SK-N-SH (cell line): ENCODE data around the gene CXCL17. TPM values are rescaled to one million over a fixed set of nuclear protein-coding genes. Genes with fewer than 3 reads are reported as not detected.

ENCODE experiments used
- CTCF ChIA-PET: fragments of 300-600, 350-600 bp; formaldehyde crosslinking; extraction: SDS; loops from one replicate; lab custom pipeline; 2021; lab: Yijun Ruan, JAX
- POLR2A ChIA-PET: fragments of 350-600 bp; sonication (Branson Sonifier 250); formaldehyde crosslinking; extraction: SDS; loops from one replicate; lab custom pipeline; 2020; ENCODE audit warnings: antibody characterized with exemption, inconsistent platforms; lab: Yijun Ruan, JAX
- DNase-seq: peaks from one replicate; pipeline ENCODE4 v3.0.0; 2012
- H2AFZ ChIP-seq: fragments of 200-600 bp; sonication (generic); 2 replicates; pipeline ENCODE4 v1.8.1; 2016; ENCODE audit warnings: antibody characterized with exemption, mild to moderate bottlenecking, low read depth
- H3F3A ChIP-seq: fragments of 200-600 bp; sonication (generic); replicated peaks from 2 replicates; pipeline ENCODE3; 2016; ENCODE audit warnings: antibody characterized with exemption, mild to moderate bottlenecking; ENCODE audit not compliant: insufficient read depth
- H3K27ac ChIP-seq, 2 experiments: fragments of 200-500 bp in 1 of 2; fragments of 200-600 bp in 1 of 2; sonication (Bioruptor generic) in 1 of 2; sonication (generic), shearing (Covaris generic) in 1 of 2; 2 replicates each; pipeline versions ENCODE4 v1.5.1 to v1.6.1; 2014 to 2016; ENCODE audit warnings: low read depth in 2 of 2, inconsistent platforms in 1 of 2, low read length in 1 of 2, mild to moderate bottlenecking in 1 of 2, mixed read lengths in 1 of 2
- H3K27me3 ChIP-seq: fragments of 200-600 bp; sonication (generic), shearing (Covaris generic); 2 replicates; pipeline ENCODE4 v1.6.1; 2016; ENCODE audit warnings: mixed run types; ENCODE audit not compliant: insufficient read depth
- H3K36me3 ChIP-seq, 2 experiments: fragments of 200-500 bp in 1 of 2; fragments of 200-600 bp in 1 of 2; sonication (Bioruptor generic) in 1 of 2; sonication (generic) in 1 of 2; replicated peaks in 1 of 2; 2 replicates each; pipeline versions ENCODE3 to v1.5.1; 2014 to 2016; ENCODE audit warnings: low read length in 1 of 2, mild to moderate bottlenecking in 1 of 2; ENCODE audit not compliant: insufficient read depth in 2 of 2, control insufficient read depth in 1 of 2
- H3K4me1 ChIP-seq, 2 experiments: fragments of 200-500 bp in 1 of 2; fragments of 200-600 bp in 1 of 2; sonication (Bioruptor generic) in 1 of 2; sonication (generic), shearing (Covaris generic) in 1 of 2; 2 replicates each; pipeline versions ENCODE4 v1.5.1 to v1.6.1; 2014 to 2016; ENCODE audit warnings: low read depth in 1 of 2, low read length in 1 of 2, mixed run types in 1 of 2; ENCODE audit not compliant: insufficient read depth in 2 of 2, control insufficient read depth in 1 of 2
- H3K4me2 ChIP-seq: fragments of 200-600 bp; sonication (generic), shearing (Covaris generic); 2 replicates; pipeline ENCODE4 v1.6.1; 2017; ENCODE audit warnings: mixed run types
- H3K4me3 ChIP-seq, 2 experiments: fragments of 200-500 bp in 1 of 2; fragments of 200-600 bp in 1 of 2; sonication (Bioruptor generic) in 1 of 2; sonication (generic), shearing (Covaris generic) in 1 of 2; 2 replicates each; pipeline versions ENCODE4 v1.5.1 to v1.8.1; 2014 to 2016; ENCODE audit warnings: low read depth in 2 of 2, inconsistent platforms in 1 of 2, low read length in 1 of 2, mild to moderate bottlenecking in 1 of 2, mixed read lengths in 1 of 2, moderate library complexity in 1 of 2
- H3K79me2 ChIP-seq: fragments of 200-600 bp; sonication (generic); 2 replicates; pipeline ENCODE4 v1.8.1; 2017; ENCODE audit warnings: mild to moderate bottlenecking; ENCODE audit not compliant: insufficient read depth
- H3K9ac ChIP-seq: fragments of 200-600 bp; sonication (generic); 2 replicates; pipeline ENCODE4 v1.6.1; 2017; ENCODE audit warnings: mixed run types
- H3K9me2 ChIP-seq: fragments of 200-600 bp; sonication (generic); 2 replicates; pipeline ENCODE4 v1.6.1; 2017; ENCODE audit warnings: mixed run types
- H3K9me3 ChIP-seq: fragments of 200-600 bp; sonication (generic); 2 replicates; pipeline ENCODE4 v1.6.1; 2017; ENCODE audit warnings: mixed run types, mild to moderate bottlenecking, moderate library complexity
- H4K20me1 ChIP-seq: fragments of 200-600 bp; sonication (generic); 2 replicates; pipeline ENCODE4 v1.6.1; 2017; ENCODE audit warnings: mild to moderate bottlenecking, mixed run types; ENCODE audit not compliant: insufficient read depth
- CHD2 ChIP-seq: fragments of 150-350 bp; IDR thresholded peaks from 2 replicates; pipeline ENCODE4 v1.6.1; 2018; ENCODE audit warnings: low read length; ENCODE audit not compliant: partially characterized antibody
- EP300 ChIP-seq, 2 experiments: IDR thresholded peaks; 2 replicates each; pipeline versions ENCODE4 v1.4.0 to v1.6.1; 2012; ENCODE audit warnings: borderline replicate concordance in 1 of 2, low read depth in 1 of 2, low read length in 1 of 2
- FOSL2 ChIP-seq: IDR thresholded peaks from 2 replicates; pipeline ENCODE4 v1.4.0; 2012; ENCODE audit warnings: low read depth, mild to moderate bottlenecking, moderate library complexity, borderline replicate concordance
- FOXM1 ChIP-seq: IDR thresholded peaks from 2 replicates; pipeline ENCODE4 v1.4.0; 2012; ENCODE audit warnings: low read depth, mild to moderate bottlenecking
- GABPA ChIP-seq: IDR thresholded peaks from 2 replicates; pipeline ENCODE4 v1.4.0; 2012; ENCODE audit warnings: low read depth, mild to moderate bottlenecking
- GATA2 ChIP-seq: sonication (generic); formaldehyde crosslinking; IDR thresholded peaks from 2 replicates; pipeline ENCODE4 v1.5.0; 2020; ENCODE audit warnings: mild to moderate bottlenecking, missing genetic modification reagents
- JUND ChIP-seq: IDR thresholded peaks from 2 replicates; pipeline ENCODE4 v1.4.0; 2012
- MEF2A ChIP-seq: IDR thresholded peaks from 2 replicates; pipeline ENCODE4 v1.4.0; 2012; ENCODE audit warnings: low read depth, borderline replicate concordance
- MXI1 ChIP-seq: IDR thresholded peaks from 2 replicates; pipeline ENCODE4 v1.6.1; 2012; ENCODE audit warnings: mild to moderate bottlenecking, low read depth, low read length, improper control_type of control experiment
- NRF1 ChIP-seq: IDR thresholded peaks from 2 replicates; pipeline ENCODE4 v1.6.1; 2012; ENCODE audit warnings: low read depth, mild to moderate bottlenecking, low read length
- PBX3 ChIP-seq: IDR thresholded peaks from 2 replicates; pipeline ENCODE4; 2012
- POLR2AphosphoS5 ChIP-seq: IDR thresholded peaks from 2 replicates; pipeline ENCODE4 v1.6.1; 2012; ENCODE audit warnings: low read depth, low read length
- RAD21 ChIP-seq: IDR thresholded peaks from 2 replicates; pipeline ENCODE4 v1.6.1; 2012; ENCODE audit warnings: mild to moderate bottlenecking, low read length
- RCOR1 ChIP-seq: fragments of 150-350 bp; IDR thresholded peaks from 2 replicates; pipeline ENCODE4 v1.6.1; 2017; ENCODE audit warnings: antibody characterized with exemption, low read length
- RXRA ChIP-seq: IDR thresholded peaks from 2 replicates; pipeline ENCODE4 v1.4.0; 2012; ENCODE audit warnings: low read depth, mild to moderate bottlenecking, borderline replicate concordance
- SMC3 ChIP-seq: IDR thresholded peaks from 2 replicates; pipeline ENCODE4 v1.6.1; 2012; ENCODE audit warnings: low read depth, low read length, improper control_type of control experiment
- YY1 ChIP-seq: IDR thresholded peaks from 2 replicates; pipeline ENCODE4 v1.4.0; 2012; ENCODE audit warnings: low read depth, mild to moderate bottlenecking
- WGBS: methylation state at CpG from one replicate; pipeline ENCODE4 v1.1.6; 2017; ENCODE audit warnings: low lambda C conversion rate; 5-methylcytosine and 5-hydroxymethylcytosine counted together
- polyA plus RNA-seq, 3 experiments: library from polyadenylated mRNA; depleted of rRNA; stranded (reverse); fragments of >200 nt; gene quantifications; 2 replicates each; pipeline ENCODE4 v1.2.3, GENCODE V29; 2012
- TF ChIP-seq, protein P1 (sequence below): IDR thresholded peaks from 2 replicates; pipeline ENCODE4 v1.4.0; 2012; ENCODE audit warnings: low read depth, borderline replicate concordance
- TF ChIP-seq, protein P2 (sequence below): IDR thresholded peaks from 2 replicates; pipeline ENCODE4 v1.4.0; 2012; ENCODE audit warnings: low read depth, borderline replicate concordance
- TF ChIP-seq, protein P3 (sequence below): fragments of 200-600 bp; sonication (generic); IDR thresholded peaks from 2 replicates; pipeline ENCODE4 v1.6.1; 2017; ENCODE audit warnings: antibody characterized with exemption, mild to moderate bottlenecking, moderate library complexity

Gene CXCL17
- polyA plus RNA-seq, 1 of the 3 experiments (the other 2 are of a cell fraction): not detected

DNA sequence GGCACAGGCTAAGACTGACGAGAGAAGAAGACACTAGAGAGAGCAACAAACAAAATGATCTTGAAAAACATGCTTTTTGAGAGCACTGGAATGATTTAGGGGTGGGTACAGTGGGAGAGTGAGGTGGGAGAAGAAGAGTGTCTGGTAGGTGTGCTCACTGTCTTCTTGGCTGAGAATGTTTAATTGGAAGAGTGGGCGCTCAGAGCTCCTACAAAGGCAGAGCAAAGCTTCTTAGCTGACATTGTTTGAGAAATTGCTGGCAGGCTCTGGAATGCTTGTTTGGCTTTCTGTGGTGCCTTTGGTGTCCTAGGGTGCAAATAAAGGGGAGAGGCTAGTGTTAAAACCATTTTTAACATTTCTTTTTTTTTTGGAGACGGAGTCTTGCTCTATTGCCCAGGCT is 14.1 kb downstream of the CXCL17 start (continued):
- TF ChIP-seq, protein P1, sequence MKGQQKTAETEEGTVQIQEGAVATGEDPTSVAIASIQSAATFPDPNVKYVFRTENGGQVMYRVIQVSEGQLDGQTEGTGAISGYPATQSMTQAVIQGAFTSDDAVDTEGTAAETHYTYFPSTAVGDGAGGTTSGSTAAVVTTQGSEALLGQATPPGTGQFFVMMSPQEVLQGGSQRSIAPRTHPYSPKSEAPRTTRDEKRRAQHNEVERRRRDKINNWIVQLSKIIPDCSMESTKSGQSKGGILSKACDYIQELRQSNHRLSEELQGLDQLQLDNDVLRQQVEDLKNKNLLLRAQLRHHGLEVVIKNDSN: no peak
- TF ChIP-seq PBX3 (no peak), MXI1 (no peak), EP300 (IDR thresholded peaks at IDR 0.05; ENCODE audit: borderline replicate concordance in 1 of 2, low read depth in 1 of 2, low read length in 1 of 2) (no peak), GATA2 (CRISPR knock-in tag) (no peak), SMC3 (no peak), FOSL2 (no peak)

GRCh38 chr19:42427313-42427712 is 15.4 kb downstream of the CXCL17 start, which contains the start of gene LIPE:
LIPE (minus strand) TSS chr19:42427388; CDS start chr19:42427149, 239 bp downstream.
- no peak within 1 kb of the TSS for H3K27ac ChIP-seq
- TF ChIP-seq JUND: no peak
- TF ChIP-seq GATA2 (CRISPR knock-in tag): no peak
- TF ChIP-seq POLR2AphosphoS5: no peak
- no peak for TF ChIP-seq YY1
- TF ChIP-seq, protein P2, sequence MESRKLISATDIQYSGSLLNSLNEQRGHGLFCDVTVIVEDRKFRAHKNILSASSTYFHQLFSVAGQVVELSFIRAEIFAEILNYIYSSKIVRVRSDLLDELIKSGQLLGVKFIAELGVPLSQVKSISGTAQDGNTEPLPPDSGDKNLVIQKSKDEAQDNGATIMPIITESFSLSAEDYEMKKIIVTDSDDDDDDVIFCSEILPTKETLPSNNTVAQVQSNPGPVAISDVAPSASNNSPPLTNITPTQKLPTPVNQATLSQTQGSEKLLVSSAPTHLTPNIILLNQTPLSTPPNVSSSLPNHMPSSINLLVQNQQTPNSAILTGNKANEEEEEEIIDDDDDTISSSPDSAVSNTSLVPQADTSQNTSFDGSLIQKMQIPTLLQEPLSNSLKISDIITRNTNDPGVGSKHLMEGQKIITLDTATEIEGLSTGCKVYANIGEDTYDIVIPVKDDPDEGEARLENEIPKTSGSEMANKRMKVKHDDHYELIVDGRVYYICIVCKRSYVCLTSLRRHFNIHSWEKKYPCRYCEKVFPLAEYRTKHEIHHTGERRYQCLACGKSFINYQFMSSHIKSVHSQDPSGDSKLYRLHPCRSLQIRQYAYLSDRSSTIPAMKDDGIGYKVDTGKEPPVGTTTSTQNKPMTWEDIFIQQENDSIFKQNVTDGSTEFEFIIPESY: no peak
- no peak for TF ChIP-seq NRF1
- TF ChIP-seq PBX3: no peak
- TF ChIP-seq CHD2: no peak
- TF ChIP-seq RXRA: no peak
- TF ChIP-seq RAD21: no peak
- TF ChIP-seq RCOR1: no peak
- TF ChIP-seq, protein P3, sequence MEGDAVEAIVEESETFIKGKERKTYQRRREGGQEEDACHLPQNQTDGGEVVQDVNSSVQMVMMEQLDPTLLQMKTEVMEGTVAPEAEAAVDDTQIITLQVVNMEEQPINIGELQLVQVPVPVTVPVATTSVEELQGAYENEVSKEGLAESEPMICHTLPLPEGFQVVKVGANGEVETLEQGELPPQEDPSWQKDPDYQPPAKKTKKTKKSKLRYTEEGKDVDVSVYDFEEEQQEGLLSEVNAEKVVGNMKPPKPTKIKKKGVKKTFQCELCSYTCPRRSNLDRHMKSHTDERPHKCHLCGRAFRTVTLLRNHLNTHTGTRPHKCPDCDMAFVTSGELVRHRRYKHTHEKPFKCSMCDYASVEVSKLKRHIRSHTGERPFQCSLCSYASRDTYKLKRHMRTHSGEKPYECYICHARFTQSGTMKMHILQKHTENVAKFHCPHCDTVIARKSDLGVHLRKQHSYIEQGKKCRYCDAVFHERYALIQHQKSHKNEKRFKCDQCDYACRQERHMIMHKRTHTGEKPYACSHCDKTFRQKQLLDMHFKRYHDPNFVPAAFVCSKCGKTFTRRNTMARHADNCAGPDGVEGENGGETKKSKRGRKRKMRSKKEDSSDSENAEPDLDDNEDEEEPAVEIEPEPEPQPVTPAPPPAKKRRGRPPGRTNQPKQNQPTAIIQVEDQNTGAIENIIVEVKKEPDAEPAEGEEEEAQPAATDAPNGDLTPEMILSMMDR: no peak
- TF ChIP-seq GABPA: no peak
- TF ChIP-seq SMC3: no peak
- TF ChIP-seq MEF2A: no peak
- TF ChIP-seq FOXM1: no peak
- H3K9me2 ChIP-seq: no peaks in the 10 kb centered on the region
- no peak within 1 kb of the TSS for H3K4me2 ChIP-seq
- peaks cover 0 to 14% of the 10 kb centered on the region in 2 experiments; a peak in 1 of 4 replicates for H3K4me1 ChIP-seq
- H3K27me3 ChIP-seq: no peaks in the 10 kb centered on the region
- H3K9me3 ChIP-seq: no peaks in the 10 kb centered on the region
- H3K9ac ChIP-seq: no peak within 1 kb of the TSS
- no peaks in the 10 kb centered on the region for H3F3A ChIP-seq
- H3K4me3 ChIP-seq: no peak within 1 kb of the TSS
- H3K36me3 ChIP-seq: no peaks in the 10 kb centered on the region
- no peaks in the 10 kb centered on the region for H3K79me2 ChIP-seq
- WGBS: 82% methylated on average over 4 of the region's 4 CpGs
- CTCF ChIA-PET: interaction anchor here (0.9 to 2.3 kb wide), 4 partner anchors 11 to 26 kb away, joined by 3 to 11 read pairs (median 4); no protein-coding TSS in a partner anchor
- no peaks in the 10 kb centered on the region for H4K20me1 ChIP-seq
- no peak within 1 kb of the TSS for H2AFZ ChIP-seq
- POLR2A ChIA-PET: no interaction called here
- no peak for DNase-seq
